Upper lobe of right lung (tissue), 1 donor: ENCODE data around the gene RFC5. TPM values are rescaled to one million over a fixed set of nuclear protein-coding genes. Genes with fewer than 3 reads are reported as not detected.
"Not testable (repeated sequence)": the region's sequence is repeated elsewhere in the genome, so short reads cannot be mapped to it uniquely, and the experiment has no call there.

ENCODE experiments used
- ATAC-seq: fragments of 200-7000 bp; cut with Tn5 transposase; one replicate; pipeline ENCODE4 v1.9.1; 2020; ENCODE audit warnings: mild to moderate bottlenecking, moderate library complexity
- DNase-seq: peaks from one replicate; pipeline ENCODE4 v3.0.0-alpha.2; 2020
- H3K27ac ChIP-seq: fragments of 200-600 bp; one replicate; pipeline ENCODE4 v1.8.0; 2022
- H3K27me3 ChIP-seq: fragments of 200-600 bp; one replicate; pipeline ENCODE4 v1.8.0; 2022; ENCODE audit warnings: mild to moderate bottlenecking
- H3K36me3 ChIP-seq: fragments of 200-600 bp; one replicate; pipeline ENCODE4 v1.8.0; 2022
- H3K4me1 ChIP-seq: fragments of 200-600 bp; one replicate; pipeline ENCODE4 v1.8.0; 2022
- H3K4me3 ChIP-seq: fragments of 200-600 bp; one replicate; pipeline ENCODE4 v1.8.0; 2022; ENCODE audit warnings: mild to moderate bottlenecking
- H3K9me3 ChIP-seq: fragments of 200-600 bp; one replicate; pipeline ENCODE4 v1.8.0; 2022
- CTCF ChIP-seq: fragments of 200-600 bp; IDR thresholded peaks from one replicate; pipeline ENCODE4 v1.8.0; 2022; ENCODE audit warnings: antibody characterized with exemption
- intact Hi-C: fragments of 100-400 bp; cut with DNase I; formaldehyde crosslinking; loops from one replicate; pipeline ENCODE4 v1.11.0; 2022
- total RNA-seq: library from RNA; stranded (reverse); fragmentation: NEBNext Ultra II Directional; extraction: Animal tissue kit (Norgen Biotek cat#: 25700); gene quantifications from one replicate; pipeline ENCODE4 v1.2.1, GENCODE V29; 2021
- donor health status: DM: no; HTN: yes; CAD: no; lungs with severe emphysema.

RFC5 gene
- total RNA-seq, 1 donor from 2014 or later, result 8.0 TPM

DNA sequence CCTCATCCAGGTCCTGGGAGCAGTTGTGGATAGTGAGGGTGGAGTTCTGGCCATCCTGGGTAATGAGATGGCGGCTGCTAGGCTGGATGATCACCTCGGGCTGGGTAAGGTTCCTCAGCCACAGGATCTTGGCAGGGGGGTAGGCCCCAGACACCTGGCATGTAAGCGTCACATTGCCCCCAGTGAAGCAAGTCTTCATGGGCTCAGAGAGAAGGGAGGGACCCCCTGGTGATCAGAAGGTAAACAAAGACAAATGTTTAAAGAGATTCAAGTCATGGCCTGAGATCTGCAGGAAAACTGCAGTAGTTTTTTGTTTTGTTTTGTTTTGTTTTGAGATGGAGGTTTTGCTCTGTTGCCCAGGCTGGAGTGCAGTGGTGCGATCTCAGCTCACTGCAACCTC lies 57.3 kb downstream of the RFC5 start:
- DNase-seq (no peak), ATAC-seq (no peak)
- no peaks in the 10 kb centered on the region for H3K9me3 ChIP-seq
- peaks cover 17% of the 10 kb centered on the region for H3K36me3 ChIP-seq
- H3K27ac ChIP-seq, result no peak overlapping the region
- intact Hi-C loops, result no loop called here
- no peaks in the 10 kb centered on the region for H3K27me3 ChIP-seq
- H3K4me3 ChIP-seq, result no peak overlapping the region
- no peak for TF ChIP-seq CTCF
- H3K4me1 ChIP-seq, result no peaks in the 10 kb centered on the region

DNA sequence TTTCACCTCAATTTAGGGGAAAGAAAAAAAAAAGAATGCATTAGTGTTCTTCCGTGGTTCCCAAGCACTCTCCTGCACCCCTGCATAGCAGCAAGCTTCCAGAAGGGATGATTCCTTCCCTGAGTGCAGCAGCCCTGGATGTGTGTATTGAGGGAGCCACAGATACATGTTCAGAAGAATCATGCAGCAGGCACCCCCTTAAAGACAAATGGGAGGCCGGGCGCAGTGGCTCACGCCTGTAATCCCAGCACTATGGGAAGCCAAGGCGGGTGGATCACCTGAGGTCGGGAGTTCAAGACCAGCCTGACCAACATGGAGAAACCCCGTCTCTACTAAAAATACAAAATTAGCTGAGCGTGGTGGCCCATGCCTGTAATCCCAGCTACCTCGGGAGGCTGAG lies 65.0 kb downstream of the RFC5 start:
- H3K36me3 ChIP-seq, result peaks cover 43% of the 10 kb centered on the region
- H3K4me1 ChIP-seq, intact Hi-C loops: not testable (repeated sequence)

More for the DNA sequence above, 65.0 kb downstream of the RFC5 start:
- not testable (repeated sequence) for DNase-seq, H3K27ac ChIP-seq, ATAC-seq, H3K4me3 ChIP-seq, H3K9me3 ChIP-seq, H3K27me3 ChIP-seq

Other genes with a start within 250 kb of the RFC5 start
- 1.4 TPM for gene KSR2, start 47.7 kb upstream of the RFC5 start, total RNA-seq
- 89.1 TPM for gene WSB2, start 44.5 kb downstream of the RFC5 start, total RNA-seq
- gene VSIG10, start 87.3 kb downstream of the RFC5 start, total RNA-seq, result 52.4 TPM
- 223 TPM for gene PEBP1, start 119.4 kb downstream of the RFC5 start, total RNA-seq